Left colon (tissue), 2 donors: Measurements from ENCODE around the gene UBE4B. TPM values are rescaled to one million over a fixed set of nuclear protein-coding genes. Genes with fewer than 3 reads are reported as not detected.
A peak's percentile ranks its signal among the peaks of the same experiment; 100 is the strongest.
"Not testable (repeated sequence)": the region's sequence is repeated elsewhere in the genome, so short reads cannot be mapped to it uniquely, and the experiment has no call there.

ENCODE experiments used
- ATAC-seq: fragments of 200-7000 bp; cut with Tn5 transposase; one replicate; pipeline ENCODE4 v1.9.1; 2020; ENCODE audit warnings: mild to moderate bottlenecking, moderate library complexity
- DNase-seq, 2 donors: peaks; one replicate each; pipeline ENCODE4 v3.0.0-alpha.2; 2020
- intact Hi-C, 2 donors: fragments of 100-400 bp; cut with DNase I in 1 of 2; cut with micrococcal nuclease in 1 of 2; formaldehyde crosslinking; loops; one replicate each; pipeline versions ENCODE4 v1.11.2 to v1.14.0; 2022; cut with DNase I, micrococcal nuclease
- microRNA-seq, 2 donors: library from miRNA; unstranded; fragments of <30 nt; microRNA quantifications; one replicate each; pipeline versions ENCODE4 v1.1.0 to v1.2.0, GENCODE V29; 2020
- total RNA-seq, 2 donors: library from RNA; stranded (reverse); fragmentation: NEBNext Ultra II Directional; extraction: Animal tissue kit (Norgen Biotek cat#: 25700); gene quantifications; one replicate each; pipeline ENCODE4 v1.2.1, GENCODE V29; 2021
- donor health status: DM: no; HTN: no; CAD: no.
- donor health status: DM: yes; HTN: yes; CAD: no.

Gene UBE4B
- total RNA-seq, 2 donors from 2014 or later: 32.3 to 36.5 TPM

GRCh38 chr1:10217748-10218441 lies 185.1 kb downstream of the UBE4B start:
- intact Hi-C loops: no loop called here
- no peak for DNase-seq
- no peak for ATAC-seq

- ATAC-seq (no peak), DNase-seq (no peak)
- intact Hi-C loops: no loop called here
Observed at GRCh38 chr1:10220200-10220599, 187.4 kb downstream of the UBE4B start.

- DNase-seq, intact Hi-C loops, ATAC-seq: not testable (repeated sequence)
Observed at GRCh38 chr1:10220657-10221056, 187.9 kb downstream of the UBE4B start.

- intact Hi-C loops: no loop called here
- ATAC-seq (no peak), DNase-seq (no peak)
Observed at GRCh38 chr1:10225573-10225972, 192.8 kb downstream of the UBE4B start.

GRCh38 chr1:10228528-10228927 lies 195.8 kb downstream of the UBE4B start:
- DNase-seq (no peak), ATAC-seq (no peak)
- intact Hi-C loops: no loop called here

GRCh38 chr1:10229903-10230302 lies 197.1 kb downstream of the UBE4B start:
- no peak for DNase-seq
- intact Hi-C loops: no loop called here
- ATAC-seq: peak; percentile 33

Small RNA genes within 50 kb of the gene (microRNA-seq; reads per million reads assigned to microRNA genes)
- 0 reads per million in 2 donors for gene MIR1273D

Other genes with a start within 250 kb of the UBE4B start
- 100 to 1,000 TPM; 235 to 251 TPM for gene CLSTN1, start 209.0 kb upstream of the UBE4B start, total RNA-seq
- gene CTNNBIP1, start 122.7 kb upstream of the UBE4B start, total RNA-seq: 10 to 100 TPM; 25.7 to 30.9 TPM
- 10 to 100 TPM; 45.9 to 49.6 TPM for gene LZIC, start 89.6 kb upstream of the UBE4B start, total RNA-seq
- gene NMNAT1, start 89.5 kb upstream of the UBE4B start, total RNA-seq: 10 to 100 TPM; 23.3 to 25.5 TPM
- gene RBP7, start 35.7 kb upstream of the UBE4B start, total RNA-seq: 1 to 10 TPM; 2.1 to 2.4 TPM
- gene KIF1B, start 177.6 kb downstream of the UBE4B start, total RNA-seq: 10 to 100 TPM; 44.6 to 45.3 TPM